ENCODE results near the gene PSTK.

The PSTK gene

GRCh38 chr10:122992031-122992585 lies 11.9 kb downstream of the PSTK start:
- DNase-seq, result no peak

- no peak for DNase-seq
Observed at GRCh38 chr10:122993797-122994336, 13.7 kb downstream of the PSTK start.

GRCh38 chr10:122995936-122996335 lies 15.7 kb downstream of the PSTK start:
- no peak for DNase-seq

GRCh38 chr10:122997864-122998263 lies 17.7 kb downstream of the PSTK start:
- DNase-seq, result no peak

- no peak for DNase-seq
Observed at GRCh38 chr10:122998360-122998917, 18.2 kb downstream of the PSTK start.

GRCh38 chr10:122998934-122999333 lies 18.7 kb downstream of the PSTK start:
- no peak for DNase-seq

- peak in 1 of 5 experiments; percentile 12 for DNase-seq
Observed at GRCh38 chr10:122999347-122999746, 19.1 kb downstream of the PSTK start.

DNA sequence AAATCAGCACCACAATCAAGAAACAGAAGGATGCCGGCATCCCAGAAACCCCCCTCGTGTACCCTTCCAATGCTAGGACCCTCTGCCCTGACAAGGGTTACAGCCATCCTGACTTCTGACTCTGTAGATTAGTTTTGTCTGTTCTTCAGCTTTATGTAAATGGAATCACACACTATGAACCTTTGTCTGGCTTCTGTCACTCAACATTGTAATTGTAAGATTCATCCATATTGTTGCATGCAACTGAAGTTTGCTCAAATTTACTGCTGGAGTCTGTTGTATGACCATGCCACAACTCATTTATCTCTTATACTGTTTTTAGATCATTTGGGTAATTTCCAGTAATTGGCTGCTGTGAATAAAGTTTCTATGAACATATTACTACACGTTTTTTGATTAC lies 20.0 kb downstream of the PSTK start:
- DNase-seq, result no peak

DNA sequence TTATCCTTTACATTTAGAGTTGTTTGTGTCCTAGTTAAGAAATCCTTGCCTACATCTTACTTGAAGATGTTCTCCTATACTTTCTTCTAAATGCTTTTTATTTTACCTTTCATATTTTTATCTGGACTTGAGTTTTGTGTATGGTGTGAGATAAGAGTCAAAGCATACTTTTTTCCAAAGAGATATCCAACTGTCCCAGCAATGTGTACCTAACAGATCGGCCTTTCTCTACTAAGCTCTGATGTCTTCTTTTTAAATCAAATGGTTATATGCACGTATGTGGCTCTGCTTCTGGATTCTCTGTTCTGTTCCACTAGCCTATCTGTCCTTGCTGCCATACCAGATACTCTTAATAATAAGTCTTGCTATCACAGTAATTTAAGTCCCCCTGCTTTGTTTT lies 21.2 kb downstream of the PSTK start:
- DNase-seq, result no peak

- DNase-seq, result no peak
Observed at GRCh38 chr10:123004298-123004697, 24.1 kb downstream of the PSTK start.

GRCh38 chr10:123007558-123008354 lies 27.6 kb downstream of the PSTK start:
- peak in 3 of 5 experiments; percentile 34 to 77 (median 38) for DNase-seq

DNA sequence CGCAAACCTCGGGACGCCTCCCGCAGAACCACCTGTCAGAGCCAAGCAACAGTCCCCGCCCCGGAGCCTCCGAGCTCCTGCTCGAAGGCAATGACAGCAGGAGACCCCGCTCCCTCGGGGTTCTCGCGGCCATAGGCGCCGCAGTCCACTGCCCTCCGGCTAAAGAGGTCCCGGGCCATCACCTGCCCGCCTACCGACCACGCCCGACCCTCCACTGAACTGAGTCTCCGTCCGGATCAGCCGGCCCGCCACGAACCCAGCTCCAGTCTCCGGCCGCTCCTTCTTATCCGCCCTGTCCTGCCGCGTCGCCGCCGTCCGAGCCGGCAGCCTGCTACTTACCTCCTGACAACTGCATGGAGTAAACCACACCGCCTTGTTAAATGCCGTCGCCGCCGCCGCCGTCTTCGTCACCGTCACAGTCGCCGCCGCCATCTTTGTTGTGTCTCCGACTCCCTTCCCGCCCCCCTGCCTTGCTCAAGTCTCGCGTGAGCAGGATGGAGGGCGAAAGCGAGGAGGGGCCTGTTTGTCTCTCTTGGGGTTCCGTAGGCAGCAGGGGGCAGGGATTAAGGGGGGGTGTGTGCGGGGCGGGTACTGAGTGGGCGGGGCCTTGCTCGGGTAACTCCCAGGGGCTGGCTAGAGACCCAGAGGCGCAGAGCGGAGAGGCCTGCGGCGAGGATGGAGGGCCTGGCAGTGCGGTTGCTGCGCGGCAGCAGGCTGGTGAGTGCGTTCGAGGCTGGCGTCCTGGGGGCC lies 28.3 kb downstream of the PSTK start, which contains the start of the genes ACADSB and IKZF5:
Gene ACADSB (plus strand): TSS at position 652 of the 750 bp plus-strand sequence. CDS start 24 bp downstream, at position 676.
Gene IKZF5 (minus strand): TSS at position 441 of the 750 bp plus-strand sequence. CDS start 10,170 bp downstream, outside the sequence.
- DNase-seq, result peak; percentile 87 to 99 (median 95)

GRCh38 chr10:123009105-123009820 lies 29.1 kb downstream of the PSTK start:
- DNase-seq, result peak in 2 of 5 experiments; percentile 5 to 17

DNA sequence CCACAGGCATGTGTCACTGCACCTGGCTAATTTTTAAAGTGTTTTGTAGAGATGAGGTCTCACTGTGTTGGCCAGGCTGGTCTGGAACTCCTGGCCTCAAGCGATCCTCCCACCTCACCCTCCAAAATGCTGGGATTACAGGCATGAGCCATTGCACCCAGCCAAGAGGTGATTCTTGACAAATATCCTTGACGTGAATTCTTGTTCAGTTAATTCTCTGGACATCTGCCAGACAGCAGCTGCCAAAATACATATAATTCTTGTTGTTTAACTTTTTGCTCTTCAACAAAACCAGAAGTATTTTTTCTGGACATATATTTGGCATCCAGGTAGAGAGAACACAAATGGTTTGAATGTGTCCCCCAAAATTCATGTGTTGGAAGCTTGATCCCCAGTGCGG lies 31.8 kb downstream of the PSTK start:
- no peak for DNase-seq

- DNase-seq, result no peak
Observed at GRCh38 chr10:123013456-123014419, 33.5 kb downstream of the PSTK start.

DNA sequence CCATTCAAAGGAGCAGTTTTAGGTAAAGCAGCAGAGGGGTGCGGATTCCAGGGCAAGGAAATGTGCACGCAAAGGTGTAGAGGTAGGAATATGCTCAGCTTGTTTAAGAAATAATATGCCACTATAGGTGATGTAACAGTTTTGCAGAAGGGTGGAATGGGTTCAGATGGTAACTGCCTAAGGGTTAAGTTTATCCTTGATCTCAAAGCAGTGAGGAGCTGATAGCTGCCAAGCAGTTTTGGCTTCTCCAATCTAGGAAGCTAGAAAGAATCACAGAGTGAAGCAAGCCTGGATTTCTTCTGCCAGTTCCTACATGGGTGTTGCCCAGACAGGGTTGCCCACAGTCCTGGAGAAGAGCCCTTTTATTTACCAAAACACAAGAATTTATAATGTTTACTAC lies 34.6 kb downstream of the PSTK start:
- no peak for DNase-seq

DNA sequence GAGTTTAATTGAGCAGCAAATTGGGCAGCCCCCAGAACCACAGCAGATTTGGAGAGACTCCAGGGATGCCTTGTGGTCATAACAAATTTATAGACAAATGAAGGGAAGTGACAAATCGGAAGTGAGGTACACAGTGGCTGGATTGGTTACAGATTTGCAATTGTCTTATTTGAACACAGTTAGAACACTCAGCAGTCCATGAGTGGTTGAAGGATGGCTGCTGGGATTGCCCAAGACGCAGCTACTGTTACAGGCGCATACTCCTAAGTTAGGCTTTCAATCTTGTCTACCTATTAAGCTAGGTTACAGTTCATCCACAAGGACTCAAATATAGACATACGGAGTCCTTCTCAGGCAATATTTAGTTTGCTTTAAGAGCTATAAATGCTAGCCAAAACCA lies 36.0 kb downstream of the PSTK start:
- no peak for DNase-seq

GRCh38 chr10:123017421-123018165 lies 37.4 kb downstream of the PSTK start:
- DNase-seq, result no peak

DNA sequence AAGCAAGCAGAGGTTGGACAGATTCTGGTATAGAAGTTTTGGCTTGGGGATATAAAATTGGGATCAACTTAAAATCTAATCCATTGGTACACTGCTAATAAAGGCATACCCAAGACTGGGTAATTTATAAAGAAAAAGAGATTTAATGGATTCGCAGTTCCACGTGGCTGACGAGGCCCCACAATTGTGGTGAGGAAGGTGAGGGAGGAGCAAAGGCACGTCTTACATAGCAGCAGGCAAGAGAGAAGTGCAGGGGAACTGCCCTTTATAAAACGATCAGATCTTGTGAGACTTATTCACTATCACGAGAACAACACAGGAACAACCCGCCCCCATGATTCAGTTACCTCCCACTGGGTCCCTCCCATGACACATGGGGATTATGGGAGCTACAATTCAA lies 38.3 kb downstream of the PSTK start:
- DNase-seq, result no peak

DNA sequence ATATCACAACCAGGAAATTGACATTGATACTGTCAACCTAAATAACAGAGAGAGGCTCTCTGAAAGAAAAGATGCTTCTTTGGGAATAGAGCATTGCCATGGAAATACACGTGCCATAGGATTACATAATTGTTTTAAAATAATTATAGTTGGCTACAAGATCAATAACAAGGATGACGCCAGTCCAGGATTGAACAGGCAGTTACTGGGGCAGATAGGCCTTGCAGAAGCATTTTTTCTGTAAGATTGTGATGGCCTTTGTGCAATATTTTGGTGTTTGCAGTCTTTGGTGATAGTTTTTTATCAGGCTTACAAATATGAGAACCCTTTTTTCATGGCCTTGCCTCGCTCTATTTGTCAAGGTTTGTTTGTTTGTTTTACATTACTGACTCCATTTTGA lies 39.1 kb downstream of the PSTK start:
- DNase-seq, result no peak

Measured in T-helper 2 cell (primary cell).